Keratinocyte (primary cell): ENCODE measurements around the gene TMEM161A. TPM values are rescaled to one million over a fixed set of nuclear protein-coding genes. Genes with fewer than 3 reads are reported as not detected.
A peak's percentile ranks its signal among the peaks of the same experiment; 100 is the strongest.

Experiments
- DNase-seq: peaks from one replicate; pipeline ENCODE4 v3.0.0-alpha.2; 2011; ENCODE audit warnings: low read depth, missing footprints, low spot score
- FAIRE-seq: peaks from 2 replicates; lab custom pipeline; 2011; peaks lifted over from hg19 to GRCh38; lab: Jason Lieb, UNC
- H2AFZ ChIP-seq: 2 replicates; pipeline ENCODE4 v1.6.0; 2012; ENCODE audit warnings: low read length, control low read depth, inconsistent platforms; ENCODE audit not compliant: control insufficient read depth
- H3K27ac ChIP-seq: 2 replicates; pipeline ENCODE4 v1.5.1; 2011; ENCODE audit warnings: low read length; ENCODE audit not compliant: control insufficient read depth, insufficient read depth
- H3K27me3 ChIP-seq: 3 replicates; pipeline ENCODE4 v1.6.0; 2011; ENCODE audit warnings: low read length; ENCODE audit not compliant: control insufficient read depth, insufficient read depth; ENCODE audit errors: extremely low read depth
- H3K36me3 ChIP-seq, 2 experiments: 2 replicates in 1 of 2; 3 replicates in 1 of 2; pipeline ENCODE4 v1.5.1; 2011; ENCODE audit warnings: low read length in 2 of 2, mild to moderate bottlenecking in 1 of 2; ENCODE audit not compliant: control insufficient read depth in 2 of 2, insufficient read depth in 2 of 2; ENCODE audit errors: extremely low read depth in 1 of 2
- H3K4me1 ChIP-seq: 3 replicates; pipeline ENCODE4 v1.5.1; 2011; ENCODE audit warnings: low read length; ENCODE audit not compliant: control insufficient read depth, insufficient read depth; ENCODE audit errors: extremely low read depth
- H3K4me2 ChIP-seq: 3 replicates; pipeline ENCODE4 v1.6.0; 2011; ENCODE audit warnings: low read depth, low read length; ENCODE audit not compliant: control insufficient read depth, insufficient read depth; ENCODE audit errors: extremely low read depth
- H3K4me3 ChIP-seq, 3 experiments: fragments of 200-600 bp in 1 of 3; sonication (generic) in 1 of 3; 2 replicates in 2 of 3; 3 replicates in 1 of 3; pipeline ENCODE4 v1.5.1; 2011 to 2016; ENCODE audit warnings: low read length in 3 of 3, mild to moderate bottlenecking in 3 of 3, control low read depth in 2 of 3, inconsistent platforms in 1 of 3, low read depth in 1 of 3, mixed read lengths in 1 of 3, mixed run types in 1 of 3, moderate library complexity in 1 of 3; ENCODE audit not compliant: control insufficient read depth in 2 of 3, insufficient read depth in 2 of 3; ENCODE audit errors: extremely low read depth in 1 of 3
- H3K79me2 ChIP-seq: 2 replicates; pipeline ENCODE4 v1.6.0; 2012; ENCODE audit warnings: low read length; ENCODE audit not compliant: control insufficient read depth, insufficient read depth
- H3K9ac ChIP-seq: 3 replicates; pipeline ENCODE4 v1.6.0; 2011; ENCODE audit warnings: low read length; ENCODE audit not compliant: control insufficient read depth, insufficient read depth; ENCODE audit errors: extremely low read depth
- H3K9me1 ChIP-seq: 3 replicates; pipeline ENCODE4 v1.6.0; 2011; ENCODE audit warnings: low read length; ENCODE audit not compliant: control insufficient read depth, insufficient read depth; ENCODE audit errors: extremely low read depth
- H3K9me3 ChIP-seq: 2 replicates; pipeline ENCODE4 v1.5.1; 2012; ENCODE audit warnings: low read depth, low read length; ENCODE audit not compliant: control insufficient read depth
- H4K20me1 ChIP-seq: 3 replicates; pipeline ENCODE4 v1.6.0; 2011; ENCODE audit warnings: low read length; ENCODE audit not compliant: control insufficient read depth, insufficient read depth; ENCODE audit errors: extremely low read depth
- CTCF ChIP-seq, 3 experiments: IDR thresholded peaks in 1 of 3; conservative IDR thresholded peaks in 1 of 3; optimal IDR thresholded peaks in 1 of 3; 2 replicates in 2 of 3; 3 replicates in 1 of 3; pipeline versions ENCODE3 to v1.5.1; 2011; ENCODE audit warnings: low read length in 3 of 3, mild to moderate bottlenecking in 3 of 3, moderate library complexity in 2 of 3, control low read depth in 1 of 3, inconsistent platforms in 1 of 3; ENCODE audit not compliant: insufficient read depth in 2 of 3; ENCODE audit errors: extremely low read depth in 1 of 3
- EZH2 ChIP-seq: IDR thresholded peaks from one replicate; pipeline ENCODE4 v1.6.1; 2012; ENCODE audit warnings: inconsistent platforms, mild to moderate bottlenecking, low read length, moderate library complexity
- dilution Hi-C: fragments of 300-500 bp; cut with MboI; formaldehyde crosslinking; loops from one replicate; pipeline ENCODE4 v1.7.0; 2020; ENCODE audit warnings: low sequenced_read_pairs; ENCODE audit not compliant: extremely low pct_ligation_motif_present
- polyA plus RNA-seq, 5 experiments: library from polyadenylated mRNA; depleted of rRNA in 3 of 5; stranded (reverse) in 3 of 5; stranded (forward) in 1 of 5; unstranded in 1 of 5; fragments of >200 nt; gene quantifications; 1 replicate in 1 of 5; 2 replicates in 3 of 5; 3 replicates in 1 of 5; pipeline versions ENCODE4 v1.2.1 to v1.2.3, GENCODE V29; 2011 to 2012; ENCODE audit warnings: missing spikeins in 2 of 5, low read depth in 1 of 5, low replicate concordance in 1 of 5

Gene TMEM161A
- polyA plus RNA-seq, 1 donor (not counting 4 experiments of a cell fraction or from before 2014, with no cell fraction given), result 18.0 TPM

GRCh38 chr19:19111136-19111835, 27.0 kb downstream of the TMEM161A start:
- Histone ChIP-seq H3K79me2 (no peaks in the 10 kb centered on the region), H3K27me3 (peaks cover 8% of the 10 kb centered on the region), H3K9me3 (no peaks in the 10 kb centered on the region), H3K9ac (no peak overlapping the region), H4K20me1 (no peaks in the 10 kb centered on the region), H3K27ac (no peak overlapping the region), H3K36me3 (no peaks in the 10 kb centered on the region), H3K4me1 (no peaks in the 10 kb centered on the region), H3K9me1 (no peaks in the 10 kb centered on the region), H3K4me2 (no peak overlapping the region), H3K4me3 (no peak overlapping the region), H2AFZ (no peak overlapping the region)
- no peak for TF ChIP-seq EZH2
- no peak for FAIRE-seq
- DNase-seq, result no peak
- dilution Hi-C loops, result no loop called here

GRCh38 chr19:19110410-19111135, 27.7 kb downstream of the TMEM161A start:
- Histone ChIP-seq H3K9me3 (no peaks in the 10 kb centered on the region), H3K36me3 (no peaks in the 10 kb centered on the region), H3K4me2 (no peak overlapping the region), H3K4me3 (no peak overlapping the region), H3K9ac (no peak overlapping the region), H3K4me1 (no peaks in the 10 kb centered on the region), H3K9me1 (no peaks in the 10 kb centered on the region), H4K20me1 (no peaks in the 10 kb centered on the region), H2AFZ (no peak overlapping the region), H3K79me2 (no peaks in the 10 kb centered on the region), H3K27ac (no peak overlapping the region), H3K27me3 (peaks cover 8% of the 10 kb centered on the region)
- no peak for FAIRE-seq
- no peak for TF ChIP-seq EZH2
- TF ChIP-seq CTCF (optimal IDR thresholded peaks at IDR 0.05 in 1 of 3, IDR thresholded peaks at IDR 0.05 in 1 of 3, conservative IDR thresholded peaks at IDR 0.05 in 1 of 3; ENCODE audit: extremely low read depth in 1 of 3, insufficient read depth in 2 of 3, low read length in 3 of 3), result peak in 1 of 3 experiments; percentile 18
- dilution Hi-C loops, result no loop called here
- no peak for DNase-seq
